Measurements from ENCODE around the gene DENND10. TPM values are rescaled to one million over a fixed set of nuclear protein-coding genes. Genes with fewer than 3 reads are reported as not detected.
A peak's percentile ranks its signal among the peaks of the same experiment; 100 is the strongest.

DENND10 gene
- total and polyA plus RNA-seq, 9 donors: 29.9 to 53.8 (median 40.6) TPM

DNA sequence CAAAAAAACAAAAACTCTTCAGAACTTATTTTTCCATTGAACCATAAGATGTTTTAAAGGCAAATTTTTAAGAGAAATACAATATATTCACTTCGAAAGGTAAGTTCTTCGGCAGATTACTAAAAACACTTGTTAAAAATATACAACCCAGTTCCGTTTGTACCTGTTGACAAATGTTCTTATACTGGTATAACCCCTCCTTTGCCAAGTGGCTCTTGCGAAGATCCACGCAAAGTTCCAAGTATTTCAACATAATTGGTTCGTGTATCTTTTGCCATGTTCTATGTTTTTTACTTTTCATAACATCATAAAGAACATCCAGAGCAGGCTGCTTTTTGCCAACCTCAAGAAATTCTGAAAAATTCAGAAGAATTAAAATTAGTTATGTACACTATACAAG is 30.3 kb upstream of the DENND10 start:
- no peaks in the 10 kb centered on the region for H3K27me3 ChIP-seq
- H3K4me1 ChIP-seq (ENCODE audit: insufficient read depth): peaks cover 14% of the 10 kb centered on the region
- intact Hi-C loops (cut with DNase I): no loop called here

DNA sequence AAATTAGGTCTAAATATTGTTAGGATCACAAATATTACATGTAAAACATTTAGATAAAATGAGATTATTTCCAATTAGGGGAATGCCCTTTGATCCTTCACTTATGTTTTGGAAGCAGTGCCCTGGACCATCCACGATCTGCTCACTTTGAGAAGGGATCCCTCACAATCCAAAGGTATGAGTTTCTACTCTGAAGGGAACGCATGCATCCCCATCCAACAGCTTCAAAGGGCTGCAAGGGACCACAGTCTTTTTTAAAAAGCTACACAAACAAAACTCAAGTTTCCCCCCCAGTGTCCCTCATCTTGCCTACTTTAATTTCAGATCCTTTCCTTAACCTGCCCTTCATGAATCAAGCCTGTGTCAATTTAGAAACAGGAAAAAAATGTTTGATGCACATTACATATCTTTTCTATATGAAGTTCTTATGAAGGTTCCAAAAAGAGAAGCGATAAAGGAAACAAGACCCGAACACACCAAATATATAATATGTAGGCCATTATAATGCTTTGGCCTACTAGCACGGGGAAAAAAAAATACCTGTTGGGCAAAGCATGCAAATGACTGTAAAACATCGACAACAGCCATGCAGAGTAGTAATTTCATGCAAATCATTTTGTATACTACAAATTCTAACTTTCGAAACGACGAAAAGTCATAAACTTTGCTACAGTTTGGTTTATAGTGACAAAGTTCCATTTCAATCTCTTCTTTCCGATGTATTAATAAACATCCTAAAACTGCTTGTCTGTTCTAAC is 25.3 kb upstream of the DENND10 start:
- WGBS, 3 donors: 19 to 31% (median 21%) methylated on average over 10 of the region's 10 CpGs
- H3K9me3 ChIP-seq: no peaks in the 10 kb centered on the region
- DNase-seq: no peak
- intact Hi-C loops (cut with DNase I): no loop called here
- peak overlapping the region; percentile 96 for H3K4me3 ChIP-seq
- no peak for TF ChIP-seq POLR2A (IDR thresholded peaks at IDR 0.05)
- TF ChIP-seq EP300 (IDR thresholded peaks at IDR 0.05): no peak
- TF ChIP-seq, protein P1, sequence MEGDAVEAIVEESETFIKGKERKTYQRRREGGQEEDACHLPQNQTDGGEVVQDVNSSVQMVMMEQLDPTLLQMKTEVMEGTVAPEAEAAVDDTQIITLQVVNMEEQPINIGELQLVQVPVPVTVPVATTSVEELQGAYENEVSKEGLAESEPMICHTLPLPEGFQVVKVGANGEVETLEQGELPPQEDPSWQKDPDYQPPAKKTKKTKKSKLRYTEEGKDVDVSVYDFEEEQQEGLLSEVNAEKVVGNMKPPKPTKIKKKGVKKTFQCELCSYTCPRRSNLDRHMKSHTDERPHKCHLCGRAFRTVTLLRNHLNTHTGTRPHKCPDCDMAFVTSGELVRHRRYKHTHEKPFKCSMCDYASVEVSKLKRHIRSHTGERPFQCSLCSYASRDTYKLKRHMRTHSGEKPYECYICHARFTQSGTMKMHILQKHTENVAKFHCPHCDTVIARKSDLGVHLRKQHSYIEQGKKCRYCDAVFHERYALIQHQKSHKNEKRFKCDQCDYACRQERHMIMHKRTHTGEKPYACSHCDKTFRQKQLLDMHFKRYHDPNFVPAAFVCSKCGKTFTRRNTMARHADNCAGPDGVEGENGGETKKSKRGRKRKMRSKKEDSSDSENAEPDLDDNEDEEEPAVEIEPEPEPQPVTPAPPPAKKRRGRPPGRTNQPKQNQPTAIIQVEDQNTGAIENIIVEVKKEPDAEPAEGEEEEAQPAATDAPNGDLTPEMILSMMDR (IDR thresholded peaks at IDR 0.05): no peak
- no peak overlapping the region for H3K27ac ChIP-seq
- peaks cover 14% of the 10 kb centered on the region for H3K4me1 ChIP-seq (ENCODE audit: insufficient read depth)
- no peaks in the 10 kb centered on the region for H3K36me3 ChIP-seq
- no peaks in the 10 kb centered on the region for H3K27me3 ChIP-seq

More for the DNA sequence above, 30.3 kb upstream of the DENND10 start:
- Histone ChIP-seq H3K36me3 (no peaks in the 10 kb centered on the region), H3K27ac (no peak overlapping the region), H3K9me3 (no peaks in the 10 kb centered on the region), H3K4me3 (no peak overlapping the region)
- DNase-seq: no peak
- WGBS, 3 donors: 74 to 80% (median 79%) methylated on average over 6 of the region's 6 CpGs
- TF ChIP-seq, protein P1 (IDR thresholded peaks at IDR 0.05): no peak
- TF ChIP-seq EP300 (IDR thresholded peaks at IDR 0.05) (no peak), POLR2A (IDR thresholded peaks at IDR 0.05) (no peak)

GRCh38 chr10:119079599-119080520 is 24.1 kb upstream of the DENND10 start:
- H3K27ac ChIP-seq: peak overlapping the region; percentile 89 to 97
- peak overlapping the region; percentile 96 for H3K4me3 ChIP-seq
- no peaks in the 10 kb centered on the region for H3K9me3 ChIP-seq
- peaks cover 10% of the 10 kb centered on the region for H3K4me1 ChIP-seq (ENCODE audit: insufficient read depth)
- no peaks in the 10 kb centered on the region for H3K36me3 ChIP-seq
- TF ChIP-seq, protein P1 (IDR thresholded peaks at IDR 0.05): no peak
- no peak for TF ChIP-seq EP300 (IDR thresholded peaks at IDR 0.05)
- no peak for TF ChIP-seq POLR2A (IDR thresholded peaks at IDR 0.05)
- WGBS, 3 donors: 0 to 1% (median 0%) methylated on average over 35 to 48 of the region's 48 CpGs
- H3K27me3 ChIP-seq: no peaks in the 10 kb centered on the region
- intact Hi-C loops (cut with DNase I): no loop called here
- peak; percentile 59 to 84 (median 63) for DNase-seq

- Histone ChIP-seq H3K9me3 (no peaks in the 10 kb centered on the region), H3K4me1 (ENCODE audit: insufficient read depth) (peaks cover 10% of the 10 kb centered on the region), H3K36me3 (no peaks in the 10 kb centered on the region), H3K27me3 (no peaks in the 10 kb centered on the region), H3K27ac (peak within 1 kb of the TSS; percentile 89 to 97), H3K4me3 (peak within 1 kb of the TSS; percentile 96)
- DNase-seq: peak; percentile 91 to 96 (median 93)
- TF ChIP-seq EP300 (IDR thresholded peaks at IDR 0.05): no peak
- TF ChIP-seq, protein P1 (IDR thresholded peaks at IDR 0.05): peak in 1 of 3 donors; percentile 12
- peak; percentile 91 for TF ChIP-seq POLR2A (IDR thresholded peaks at IDR 0.05)
- WGBS, 3 donors: 0 to 1% (median 1%) methylated on average over 51 to 74 of the region's 74 CpGs
- intact Hi-C loops (cut with DNase I): no loop called here
These were observed 23.2 kb upstream of the DENND10 start, which contains the start of gene EIF3A for GRCh38 chr10:119080521-119081259. TSS of gene EIF3A (minus strand) at chr10:119080817. CDS start at chr10:119080676, 141 bp downstream.

Measured in ovary (tissue), 9 donors.